Ovary (tissue), 9 donors: ENCODE data around the gene SLC30A3. TPM values are rescaled to one million over a fixed set of nuclear protein-coding genes. Genes with fewer than 3 reads are reported as not detected.

ENCODE experiments used
- DNase-seq, 5 donors: peaks; one replicate each; pipeline ENCODE4 v3.0.0-alpha.2; 2019 to 2020
- H3K27ac ChIP-seq, 2 donors: fragments of 200-600 bp; one replicate each; pipeline versions ENCODE4 v1.5.1 to v1.8.0; 2019 to 2022
- H3K27me3 ChIP-seq: fragments of 200-600 bp; one replicate; pipeline ENCODE4 v1.8.0; 2022
- H3K36me3 ChIP-seq: fragments of 200-600 bp; sonication (generic); one replicate; pipeline ENCODE4 v1.5.1; 2019
- H3K4me1 ChIP-seq: one replicate; pipeline ENCODE4 v1.8.1; 2013; ENCODE audit warnings: mild to moderate bottlenecking, moderate library complexity; ENCODE audit not compliant: insufficient read depth
- H3K4me3 ChIP-seq: fragments of 200-600 bp; sonication (generic); one replicate; pipeline ENCODE4 v1.5.1; 2017
- H3K9me3 ChIP-seq, 2 donors: fragments of 200-600 bp in 1 of 2; sonication (generic) in 1 of 2; one replicate each; pipeline versions ENCODE4 v1.5.1 to v1.8.1; 2013 to 2019; ENCODE audit warnings: mild to moderate bottlenecking in 1 of 2, moderate library complexity in 1 of 2
- CTCF ChIP-seq, 3 donors: fragments of 450-650 bp in 2 of 3; fragments of 200-600 bp in 1 of 3; IDR thresholded peaks; one replicate each; pipeline versions ENCODE4 v1.5.1 to v1.8.0; 2016 to 2022; ENCODE audit warnings: antibody characterized with exemption in 3 of 3, mild to moderate bottlenecking in 1 of 3
- EP300 ChIP-seq: sonication (generic); formaldehyde crosslinking; IDR thresholded peaks from one replicate; pipeline ENCODE4 v1.6.1; 2017; ENCODE audit warnings: antibody characterized with exemption
- POLR2A ChIP-seq: fragments of 450-650 bp; IDR thresholded peaks from one replicate; pipeline ENCODE4 v1.6.1; 2017; ENCODE audit warnings: antibody characterized with exemption, mild to moderate bottlenecking, moderate library complexity
- WGBS, 3 donors: extraction: QIAGEN DNeasy Blood & Tissue Kit in 1 of 3; methylation state at CpG; one replicate each; pipeline versions ENCODE4 v1.1.5 to v1.1.7; 2013 to 2017; 5-methylcytosine and 5-hydroxymethylcytosine counted together
- intact Hi-C, 4 donors: fragments of 100-400 bp; cut with DNase I; formaldehyde crosslinking; loops; one replicate each; pipeline versions ENCODE4 v1.11.0 to v1.15.1; 2022 to 2023
- polyA plus RNA-seq, 2 donors: library from polyadenylated mRNA; stranded (reverse); fragments of 200-250 nt in 1 of 2; fragments of 350-450 nt in 1 of 2; fragmentation: Illumina TruSeq in 1 of 2; extraction: RNeasy Lipid Tissue Mini Kit (QIAGEN cat#74804) in 1 of 2; gene quantifications; one replicate each; pipeline ENCODE4 v1.2.3, GENCODE V29; 2013 to 2014
- total RNA-seq, 7 donors: library from RNA; depleted of rRNA in 2 of 7; stranded (reverse); fragments of >200 nt in 2 of 7; fragmentation: NEBNext Ultra II Directional in 3 of 7; extraction: Animal tissue kit (Norgen Biotek cat#: 25700) in 3 of 7; gene quantifications; one replicate each; pipeline versions ENCODE4 v1.1.0 to v1.2.4, GENCODE V29; 2016 to 2023
- donor health status: DM: no; HTN: no; CAD: no; lungs with moderate emphysema.
- donor health status: DM: no; HTN: no; CAD: no.
- donor health status: Bipolar disorder and iron deficiency.
- donor health status: DM: yes; HTN: yes; CAD: no.
- donor health status: DM: no; HTN: no; CAD: no.
- donor health status: DM: yes; HTN: yes; CAD: no.

The SLC30A3 gene
- total and polyA plus RNA-seq, 9 donors = 0.23 to 1.1 (median 0.36) TPM; not detected in 3

GRCh38 chr2:27284996-27285395 lies 22.1 kb upstream of the SLC30A3 start:
- Histone ChIP-seq H3K36me3 (no peaks in the 10 kb centered on the region), H3K4me3 (no peak overlapping the region), H3K27ac (no peak overlapping the region), H3K9me3 (no peaks in the 10 kb centered on the region), H3K4me1 (no peaks in the 10 kb centered on the region), H3K27me3 (no peaks in the 10 kb centered on the region)
- 94 to 97% (median 96%) methylated on average over 1 of the region's 1 CpG for WGBS, 3 donors
- TF ChIP-seq EP300 (no peak), POLR2A (no peak), CTCF (IDR thresholded peaks at IDR 0.05) (no peak)
- no peak for DNase-seq
- intact Hi-C loops = loop anchor here in 3 of 4 donors (5.0 to 10.0 kb wide), 4 partner anchors 188 to 440 kb away; partner anchors contain the start of gene DPYSL5 (in 2 of the 3)

GRCh38 chr2:27282892-27283291 lies 20.0 kb upstream of the SLC30A3 start:
- Histone ChIP-seq H3K4me1 (no peaks in the 10 kb centered on the region), H3K9me3 (no peaks in the 10 kb centered on the region), H3K36me3 (no peaks in the 10 kb centered on the region), H3K27ac (no peak overlapping the region), H3K4me3 (no peak overlapping the region), H3K27me3 (no peaks in the 10 kb centered on the region)
- TF ChIP-seq EP300 (no peak), POLR2A (no peak), CTCF (IDR thresholded peaks at IDR 0.05) (no peak)
- intact Hi-C loops = loop anchor here in 3 of 4 donors (5.0 to 10.0 kb wide), 4 partner anchors 186 to 438 kb away; partner anchors contain the start of gene DPYSL5 (in 2 of the 3)
- no peak for DNase-seq
- 24 to 37% (median 26%) methylated on average over 5 of the region's 5 CpGs for WGBS, 3 donors

- no peaks in the 10 kb centered on the region for H3K27me3 ChIP-seq
- DNase-seq = no peak
- no peaks in the 10 kb centered on the region for H3K4me1 ChIP-seq
- 47 to 51% (median 51%) methylated on average over 5 of the region's 5 CpGs for WGBS, 3 donors
- H3K4me3 ChIP-seq = no peak within 1 kb of the TSS
- no peaks in the 10 kb centered on the region for H3K9me3 ChIP-seq
- intact Hi-C loops = loop anchor here in 3 of 4 donors (5.0 to 10.0 kb wide), 4 partner anchors 185 to 437 kb away; partner anchors contain the start of gene DPYSL5 (in 2 of the 3)
- no peak within 1 kb of the TSS for H3K27ac ChIP-seq
- TF ChIP-seq POLR2A (no peak), EP300 (no peak), CTCF (IDR thresholded peaks at IDR 0.05) (no peak)
- H3K36me3 ChIP-seq = no peaks in the 10 kb centered on the region
These were observed 19.2 kb upstream of the SLC30A3 start, which contains the start of gene TRIM54 for GRCh38 chr2:27281855-27282559. Gene TRIM54 (plus strand): TSS chr2:27282429. CDS start chr2:27282732, 303 bp downstream.

GRCh38 chr2:27281442-27281841 lies 18.6 kb upstream of the SLC30A3 start:
- no peaks in the 10 kb centered on the region for H3K9me3 ChIP-seq
- H3K36me3 ChIP-seq = no peaks in the 10 kb centered on the region
- no peaks in the 10 kb centered on the region for H3K27me3 ChIP-seq
- DNase-seq = no peak
- TF ChIP-seq POLR2A (no peak), CTCF (IDR thresholded peaks at IDR 0.05) (no peak), EP300 (no peak)
- H3K4me3 ChIP-seq = no peak overlapping the region
- no peak overlapping the region for H3K27ac ChIP-seq
- intact Hi-C loops = loop anchor here in 3 of 4 donors (5.0 to 10.0 kb wide), 4 partner anchors 184 to 437 kb away; partner anchors contain the start of gene DPYSL5 (in 2 of the 3)
- WGBS, 3 donors = 55 to 73% (median 61%) methylated on average over 3 of the region's 3 CpGs
- H3K4me1 ChIP-seq = no peaks in the 10 kb centered on the region
